ENCODE measurements around the gene GGT5. TPM values are rescaled to one million over a fixed set of nuclear protein-coding genes. Genes with fewer than 3 reads are reported as not detected.
"Not testable (repeated sequence)": the region's sequence is repeated elsewhere in the genome, so short reads cannot be mapped to it uniquely, and the experiment has no call there.

GGT5 gene
- total RNA-seq, 1 experiment from 2014 or later: 0.20 TPM

DNA sequence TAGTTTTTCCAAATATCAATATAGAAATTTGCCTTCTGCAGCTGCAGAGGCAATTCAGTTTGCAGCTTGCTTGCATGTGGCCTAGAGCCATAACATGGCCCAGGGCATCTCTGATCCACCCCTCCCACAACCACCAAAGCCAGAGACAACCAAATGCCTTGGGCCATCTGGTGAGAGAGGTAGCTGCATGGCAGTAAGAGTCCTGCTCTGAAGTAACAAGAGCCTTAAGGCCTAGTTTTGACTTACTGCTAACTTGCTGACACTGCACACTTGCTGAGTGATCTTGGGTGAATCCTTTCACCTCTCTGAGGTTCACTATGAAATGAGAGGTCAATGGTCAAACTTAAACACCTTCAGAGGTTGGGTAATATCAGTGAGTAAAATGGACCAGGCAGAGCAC is 20.9 kb upstream of the GGT5 start:
- POLR2A ChIA-PET: no interaction called here
- Mint-ChIP-seq H3K36me3 (no peaks in the 10 kb centered on the region), H3K27ac (no peak overlapping the region), H3K9me3 (no peaks in the 10 kb centered on the region), H3K27me3 (ENCODE audit: low read depth) (no peaks in the 10 kb centered on the region), H3K4me3 (no peak overlapping the region), H3K4me1 (peaks cover 7% of the 10 kb centered on the region)
- DNase-seq (ENCODE audit: low spot score) (no peak), ATAC-seq (no peak)
- CTCF ChIA-PET: no interaction called here
- TF ChIP-seq FOXJ3 (CRISPR knock-in tag; IDR thresholded peaks at IDR 0.05; ENCODE audit: borderline replicate concordance) (no peak), HMGA2 (CRISPR knock-in tag; IDR thresholded peaks at IDR 0.05) (no peak), ZNF232 (CRISPR knock-in tag; IDR thresholded peaks at IDR 0.05) (no peak), NFYB (CRISPR knock-in tag; conservative IDR thresholded peaks at IDR 0.05; ENCODE audit: low read depth) (no peak)
- TF ChIP-seq, protein P1, sequence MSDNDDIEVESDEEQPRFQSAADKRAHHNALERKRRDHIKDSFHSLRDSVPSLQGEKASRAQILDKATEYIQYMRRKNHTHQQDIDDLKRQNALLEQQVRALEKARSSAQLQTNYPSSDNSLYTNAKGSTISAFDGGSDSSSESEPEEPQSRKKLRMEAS (CRISPR knock-in tag; IDR thresholded peaks at IDR 0.05): no peak
- TF ChIP-seq, protein P2, sequence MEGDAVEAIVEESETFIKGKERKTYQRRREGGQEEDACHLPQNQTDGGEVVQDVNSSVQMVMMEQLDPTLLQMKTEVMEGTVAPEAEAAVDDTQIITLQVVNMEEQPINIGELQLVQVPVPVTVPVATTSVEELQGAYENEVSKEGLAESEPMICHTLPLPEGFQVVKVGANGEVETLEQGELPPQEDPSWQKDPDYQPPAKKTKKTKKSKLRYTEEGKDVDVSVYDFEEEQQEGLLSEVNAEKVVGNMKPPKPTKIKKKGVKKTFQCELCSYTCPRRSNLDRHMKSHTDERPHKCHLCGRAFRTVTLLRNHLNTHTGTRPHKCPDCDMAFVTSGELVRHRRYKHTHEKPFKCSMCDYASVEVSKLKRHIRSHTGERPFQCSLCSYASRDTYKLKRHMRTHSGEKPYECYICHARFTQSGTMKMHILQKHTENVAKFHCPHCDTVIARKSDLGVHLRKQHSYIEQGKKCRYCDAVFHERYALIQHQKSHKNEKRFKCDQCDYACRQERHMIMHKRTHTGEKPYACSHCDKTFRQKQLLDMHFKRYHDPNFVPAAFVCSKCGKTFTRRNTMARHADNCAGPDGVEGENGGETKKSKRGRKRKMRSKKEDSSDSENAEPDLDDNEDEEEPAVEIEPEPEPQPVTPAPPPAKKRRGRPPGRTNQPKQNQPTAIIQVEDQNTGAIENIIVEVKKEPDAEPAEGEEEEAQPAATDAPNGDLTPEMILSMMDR (IDR thresholded peaks at IDR 0.05): no peak
- TF ChIP-seq, protein P3, sequence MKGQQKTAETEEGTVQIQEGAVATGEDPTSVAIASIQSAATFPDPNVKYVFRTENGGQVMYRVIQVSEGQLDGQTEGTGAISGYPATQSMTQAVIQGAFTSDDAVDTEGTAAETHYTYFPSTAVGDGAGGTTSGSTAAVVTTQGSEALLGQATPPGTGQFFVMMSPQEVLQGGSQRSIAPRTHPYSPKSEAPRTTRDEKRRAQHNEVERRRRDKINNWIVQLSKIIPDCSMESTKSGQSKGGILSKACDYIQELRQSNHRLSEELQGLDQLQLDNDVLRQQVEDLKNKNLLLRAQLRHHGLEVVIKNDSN (CRISPR knock-in tag; IDR thresholded peaks at IDR 0.05): no peak

DNA sequence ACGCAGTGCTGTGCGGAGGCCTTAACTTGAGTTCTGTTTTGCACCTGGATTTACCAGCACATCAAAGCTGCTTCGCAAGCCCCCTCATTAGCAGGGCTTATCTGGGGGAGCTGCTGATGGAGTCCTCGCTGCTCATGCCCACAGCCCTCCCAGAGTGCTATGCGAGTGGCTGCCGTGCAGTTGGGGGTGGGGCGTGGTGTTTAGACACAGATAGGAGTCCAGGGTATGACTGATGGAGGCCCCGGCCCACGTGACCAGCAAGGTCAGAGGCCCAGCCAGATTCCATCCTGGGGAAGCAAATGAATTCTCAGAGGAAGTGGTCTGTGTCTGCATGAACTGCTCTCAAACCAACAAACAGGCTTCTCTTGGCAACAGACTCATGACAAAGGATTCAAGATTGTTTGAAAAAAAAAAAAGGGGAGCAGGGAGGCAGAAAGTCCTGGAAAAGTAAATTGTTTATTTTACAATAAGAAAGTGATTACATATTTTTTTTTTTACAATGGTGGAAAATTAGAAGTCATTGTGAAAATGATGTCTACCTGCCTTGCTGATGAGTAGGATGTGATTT is 19.5 kb upstream of the GGT5 start:
- H3K4me1 Mint-ChIP-seq; H3K36me3 Mint-ChIP-seq; POLR2A ChIA-PET; H3K4me3 Mint-ChIP-seq; DNase-seq (ENCODE audit: low spot score); ATAC-seq; CTCF ChIA-PET; H3K9me3 Mint-ChIP-seq; H3K27ac Mint-ChIP-seq; H3K27me3 Mint-ChIP-seq (ENCODE audit: low read depth): not testable (repeated sequence)

DNA sequence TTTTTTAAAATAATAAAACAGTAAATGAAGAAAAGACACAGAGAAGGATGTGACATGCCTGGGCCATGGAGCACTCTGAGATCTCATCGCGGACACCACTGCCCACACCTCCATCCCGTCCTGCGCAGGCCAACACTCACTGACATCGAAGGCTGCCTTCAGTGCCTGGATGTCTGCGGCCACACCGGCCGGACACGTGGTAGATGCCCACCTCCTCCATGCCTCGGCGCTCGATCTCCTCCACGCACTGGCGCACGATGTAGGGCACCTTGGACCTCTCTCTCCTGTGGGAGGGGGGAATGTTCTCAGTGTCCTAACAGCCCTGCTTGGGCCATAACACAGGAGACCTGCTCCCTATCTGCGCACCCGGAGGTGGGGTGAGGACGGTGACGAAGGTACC is 18.6 kb upstream of the GGT5 start:
- H3K4me3 Mint-ChIP-seq; H3K36me3 Mint-ChIP-seq; H3K9me3 Mint-ChIP-seq; H3K27me3 Mint-ChIP-seq (ENCODE audit: low read depth); DNase-seq (ENCODE audit: low spot score); POLR2A ChIA-PET; ATAC-seq; H3K4me1 Mint-ChIP-seq; CTCF ChIA-PET: not testable (repeated sequence)
- 0 out of 2 replicates have a peak overlapping the region, but pooled peaks have one; percentile 15 for H3K27ac Mint-ChIP-seq

DNA sequence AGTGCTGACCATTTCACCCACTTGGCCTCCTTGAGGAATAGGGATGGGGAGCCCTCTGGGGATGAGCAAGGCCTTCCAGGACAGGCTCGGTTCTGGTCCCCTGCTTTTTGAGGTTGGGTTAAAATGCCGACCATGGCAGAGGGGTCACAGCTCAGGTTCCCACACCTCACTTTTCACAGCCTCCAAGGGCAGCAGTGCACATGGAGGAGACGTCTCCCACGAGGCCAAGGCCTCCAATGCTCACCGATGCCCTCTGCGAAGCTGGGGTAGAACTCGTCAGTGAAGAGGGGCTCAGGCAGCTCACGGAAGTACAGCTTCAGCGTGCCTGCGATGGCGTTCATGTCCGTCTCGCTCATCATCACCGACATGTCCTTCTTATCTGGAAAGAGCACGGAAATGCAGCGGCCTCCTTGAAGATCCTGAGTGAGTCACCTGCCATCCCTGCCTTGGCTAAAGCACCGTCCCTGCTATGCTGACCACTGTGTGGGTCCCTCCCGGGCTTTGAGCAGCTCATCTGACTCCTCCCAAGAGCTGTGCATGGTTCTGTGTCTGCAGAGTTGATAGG is 17.4 kb upstream of the GGT5 start:
- H3K27me3 Mint-ChIP-seq (ENCODE audit: low read depth); ATAC-seq; POLR2A ChIA-PET; CTCF ChIA-PET; H3K4me3 Mint-ChIP-seq; H3K36me3 Mint-ChIP-seq; H3K9me3 Mint-ChIP-seq; DNase-seq (ENCODE audit: low spot score); H3K4me1 Mint-ChIP-seq; H3K27ac Mint-ChIP-seq: not testable (repeated sequence)

DNA sequence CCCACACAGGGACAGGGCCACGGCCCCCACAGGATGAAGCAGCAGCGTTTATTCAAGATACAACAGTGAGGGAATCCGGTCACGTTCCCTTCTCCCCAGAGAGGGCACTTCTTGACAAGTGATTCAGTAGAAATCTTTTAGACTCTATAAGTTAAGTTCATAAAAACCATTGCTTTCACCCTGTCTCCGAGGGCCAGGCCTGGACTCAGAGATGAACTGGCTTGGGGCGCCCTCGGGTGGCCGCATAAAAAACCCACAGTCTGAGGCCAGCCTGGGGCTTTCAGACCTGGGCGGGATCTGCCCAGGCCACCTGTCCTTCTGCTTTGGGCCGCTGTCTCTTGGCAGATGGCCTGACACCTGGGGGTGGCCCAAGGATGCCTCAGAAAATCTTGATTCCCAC is 14.6 kb upstream of the GGT5 start:
- H3K27me3 Mint-ChIP-seq (ENCODE audit: low read depth); H3K27ac Mint-ChIP-seq; H3K9me3 Mint-ChIP-seq; H3K4me3 Mint-ChIP-seq; POLR2A ChIA-PET; CTCF ChIA-PET; ATAC-seq; H3K36me3 Mint-ChIP-seq; H3K4me1 Mint-ChIP-seq: not testable (repeated sequence)
- TF ChIP-seq, protein P2 (IDR thresholded peaks at IDR 0.05): peak; percentile 41; the same call in 1 of the 2 replicates
- peak; percentile 82 for DNase-seq (ENCODE audit: low spot score)

DNA sequence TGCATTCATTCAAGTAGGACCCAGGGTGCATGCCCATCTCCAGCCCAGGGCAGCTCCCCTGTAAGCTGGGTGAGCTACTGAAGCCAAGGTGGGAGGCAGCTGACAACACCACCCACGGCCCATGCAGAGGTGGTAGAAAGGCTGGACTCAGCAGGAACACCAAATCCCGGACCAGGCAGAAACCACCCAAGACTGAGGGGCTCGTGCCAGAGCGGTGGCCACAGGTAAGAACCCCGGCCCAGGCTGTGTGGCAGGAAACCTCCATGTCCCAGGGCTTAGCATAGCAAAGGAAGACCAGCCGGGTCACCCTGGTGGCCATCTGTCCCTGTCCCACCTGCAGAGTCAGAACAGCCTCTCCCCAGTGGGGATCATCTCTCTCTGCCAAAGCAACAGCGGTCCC is 11.9 kb upstream of the GGT5 start:
- CTCF ChIA-PET: interaction anchor here (1.6 kb wide), 1 partner anchor 14 kb away, joined by 3 read pairs; no protein-coding TSS in a partner anchor

DNA sequence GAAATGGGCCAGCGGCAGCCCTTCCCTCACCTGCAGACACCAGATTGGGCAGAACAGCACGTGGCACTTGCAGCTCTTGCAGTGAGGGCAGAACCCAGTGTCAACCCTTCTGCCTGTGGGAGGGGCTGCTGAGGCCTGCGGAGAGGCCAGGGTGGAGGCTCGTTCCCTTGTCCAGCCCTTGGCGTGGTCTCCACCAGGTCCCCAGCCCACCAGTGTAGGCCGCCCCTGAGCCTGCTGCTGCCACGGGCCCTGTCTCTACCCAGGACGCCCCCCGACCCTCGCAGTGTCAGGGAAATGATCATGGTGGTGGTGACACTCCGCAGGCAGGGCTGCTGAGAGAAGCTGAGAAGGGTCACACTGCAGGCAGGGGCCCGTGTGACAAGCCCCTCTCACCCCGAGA is 11.3 kb upstream of the GGT5 start:
- H3K9me3 Mint-ChIP-seq; H3K27me3 Mint-ChIP-seq (ENCODE audit: low read depth); DNase-seq (ENCODE audit: low spot score); H3K36me3 Mint-ChIP-seq; ATAC-seq; H3K27ac Mint-ChIP-seq; H3K4me3 Mint-ChIP-seq; POLR2A ChIA-PET; H3K4me1 Mint-ChIP-seq: not testable (repeated sequence)
- CTCF ChIA-PET: interaction anchor here (1.6 kb wide), 1 partner anchor 14 kb away, joined by 3 read pairs; no protein-coding TSS in a partner anchor

More for the DNA sequence above, 11.9 kb upstream of the GGT5 start:
- H3K9me3 Mint-ChIP-seq; H3K4me3 Mint-ChIP-seq; H3K36me3 Mint-ChIP-seq; DNase-seq (ENCODE audit: low spot score); H3K4me1 Mint-ChIP-seq; H3K27me3 Mint-ChIP-seq (ENCODE audit: low read depth); POLR2A ChIA-PET; ATAC-seq; H3K27ac Mint-ChIP-seq: not testable (repeated sequence)

DNA sequence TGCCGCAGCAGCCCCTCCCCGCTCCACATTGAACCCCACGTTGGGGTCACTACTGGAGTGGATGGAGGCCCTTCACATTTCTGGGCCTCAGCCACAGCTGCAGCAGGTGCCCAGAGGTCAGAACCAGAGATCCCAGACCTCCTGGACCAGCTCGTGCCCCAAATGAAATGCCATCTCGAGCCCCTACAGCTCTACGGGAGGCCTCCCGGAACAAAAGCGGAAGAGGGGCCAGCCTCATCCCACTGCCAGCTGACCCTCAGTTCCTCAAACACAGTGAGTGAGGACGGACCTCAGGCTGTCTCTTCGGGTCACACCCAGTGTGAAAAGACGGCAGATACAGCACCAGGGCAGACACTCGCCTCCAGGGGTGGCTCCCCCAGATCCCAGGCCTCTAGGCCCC is 8.2 kb upstream of the GGT5 start:
- H3K36me3 Mint-ChIP-seq; H3K27me3 Mint-ChIP-seq (ENCODE audit: low read depth); H3K4me1 Mint-ChIP-seq; H3K27ac Mint-ChIP-seq; POLR2A ChIA-PET; H3K4me3 Mint-ChIP-seq; H3K9me3 Mint-ChIP-seq; CTCF ChIA-PET; DNase-seq (ENCODE audit: low spot score); ATAC-seq: not testable (repeated sequence)

DNA sequence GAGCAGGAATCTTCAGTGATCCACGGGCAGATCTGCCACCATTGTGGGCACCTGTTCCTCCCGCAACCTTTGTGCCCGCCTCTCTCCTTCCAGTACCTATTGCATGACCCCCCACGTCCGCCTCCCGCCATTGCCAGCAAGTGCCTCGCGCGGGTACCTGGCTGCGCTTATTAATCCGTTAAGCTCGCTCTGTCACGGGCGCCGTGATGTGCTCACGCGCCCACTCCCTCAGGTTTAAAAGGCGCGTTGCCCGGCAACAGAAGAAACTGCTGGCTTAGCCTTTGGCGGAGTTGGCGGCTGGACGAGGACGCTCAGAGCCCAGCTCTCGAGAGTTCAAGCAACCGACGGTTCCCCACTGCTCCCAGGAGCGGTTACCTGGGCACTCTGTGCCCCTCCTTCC is 6.4 kb upstream of the GGT5 start:
- H3K9me3 Mint-ChIP-seq; POLR2A ChIA-PET; H3K27ac Mint-ChIP-seq; H3K4me3 Mint-ChIP-seq; H3K36me3 Mint-ChIP-seq; H3K4me1 Mint-ChIP-seq; H3K27me3 Mint-ChIP-seq (ENCODE audit: low read depth); DNase-seq (ENCODE audit: low spot score); ATAC-seq: not testable (repeated sequence)
- CTCF ChIA-PET: interaction anchor here (1.0 kb wide), 1 partner anchor 20 kb away, joined by 3 read pairs; no protein-coding TSS in a partner anchor

Measured in WTC11 (cell line).